Adrenal gland (tissue), 12 donors: ENCODE measurements around the gene GCN1. TPM values are rescaled to one million over a fixed set of nuclear protein-coding genes. Genes with fewer than 3 reads are reported as not detected.

Source experiments
- DNase-seq, 7 donors: peaks; one replicate each; pipeline ENCODE4 v3.0.0-alpha.2; 2019 to 2020
- H3K27ac ChIP-seq, 5 donors: fragments of 200-600 bp; sonication (generic) in 4 of 5; 1 replicate in 3 of 5; 2 replicates in 2 of 5; pipeline versions ENCODE4 v1.5.1 to v1.8.0; 2016 to 2020; ENCODE audit warnings: mild to moderate bottlenecking in 1 of 5
- H3K27me3 ChIP-seq: fragments of 200-600 bp; 2 replicates; pipeline ENCODE4 v1.8.0; 2021
- H3K36me3 ChIP-seq, 2 donors: fragments of 200-600 bp; replicated peaks in 1 of 2; 1 replicate in 1 of 2; 2 replicates in 1 of 2; pipeline versions ENCODE4 v1.5.1 to v1.8.0; 2018 to 2022
- H3K4me1 ChIP-seq, 2 donors: fragments of 200-600 bp; replicated peaks in 1 of 2; 1 replicate in 1 of 2; 2 replicates in 1 of 2; pipeline versions ENCODE4 v1.5.1 to v1.8.0; 2018 to 2021
- H3K4me3 ChIP-seq, 4 donors: fragments of 200-600 bp; sonication (generic) in 3 of 4; one replicate each; pipeline ENCODE4 v1.5.1; 2016 to 2018
- H3K9me3 ChIP-seq, 3 donors: fragments of 200-600 bp; sonication (generic) in 1 of 3; replicated peaks in 1 of 3; 1 replicate in 2 of 3; 2 replicates in 1 of 3; pipeline versions ENCODE4 v1.5.1 to v1.8.0; 2016 to 2021
- CTCF ChIP-seq, 6 experiments: fragments of 450-650 bp in 4 of 6; fragments of 200-600 bp in 2 of 6; sonication (generic) in 1 of 6; IDR thresholded peaks; 1 replicate in 5 of 6; 2 replicates in 1 of 6; pipeline versions ENCODE4 v1.5.1 to v1.8.0; 2016 to 2021; ENCODE audit warnings: antibody characterized with exemption in 6 of 6, mild to moderate bottlenecking in 2 of 6, moderate library complexity in 1 of 6
- POLR2A ChIP-seq, 2 donors: fragments of 450-650 bp; IDR thresholded peaks; one replicate each; pipeline ENCODE4 v1.6.1; 2017; ENCODE audit warnings: antibody characterized with exemption in 2 of 2, mild to moderate bottlenecking in 2 of 2, moderate library complexity in 1 of 2
- WGBS, 4 donors: extraction: QIAGEN DNeasy Blood & Tissue Kit in 2 of 4; methylation state at CpG; one replicate each; pipeline versions ENCODE4 v1.1.5 to v1.1.7; 2013 to 2017; 5-methylcytosine and 5-hydroxymethylcytosine counted together
- intact Hi-C, 2 donors: fragments of 100-400 bp; cut with DNase I; formaldehyde crosslinking; loops; one replicate each; pipeline versions ENCODE4 v1.14.1 to v1.15.0; 2022 to 2023
- polyA plus RNA-seq, 3 donors: library from polyadenylated mRNA; stranded (reverse); fragments of 200-250 nt in 2 of 3; fragments of 350-450 nt in 1 of 3; fragmentation: Illumina TruSeq in 1 of 3; extraction: RNeasy Lipid Tissue Mini Kit (QIAGEN cat#74804) in 1 of 3; gene quantifications; one replicate each; pipeline ENCODE4 v1.2.3, GENCODE V29; 2013 to 2014
- total RNA-seq, 9 donors: library from RNA; depleted of rRNA in 4 of 9; stranded (reverse); fragments of >200 nt in 4 of 9; fragments of 120-200 nt in 1 of 9; fragmentation: NEBNext Ultra II Directional in 1 of 9; extraction: Animal tissue kit (Norgen Biotek cat#: 25700) in 1 of 9; gene quantifications; one replicate each; pipeline versions ENCODE4 v1.1.0 to v1.2.4, GENCODE V29; 2013 to 2023
- donor health status: healthy with polysubstance abuse.
- donor health status: Bipolar disorder and iron deficiency.
- donor health status: DM: yes; HTN: yes; CAD: no.
- donor health status: DM: no; HTN: no; CAD: no.
- donor health status: DM: no; HTN: no; CAD: no.
- donor health status: DM: yes; HTN: yes; CAD: no.

The GCN1 gene
- total and polyA plus RNA-seq, 12 donors, result 22.0 to 98.5 (median 46.5) TPM

DNA sequence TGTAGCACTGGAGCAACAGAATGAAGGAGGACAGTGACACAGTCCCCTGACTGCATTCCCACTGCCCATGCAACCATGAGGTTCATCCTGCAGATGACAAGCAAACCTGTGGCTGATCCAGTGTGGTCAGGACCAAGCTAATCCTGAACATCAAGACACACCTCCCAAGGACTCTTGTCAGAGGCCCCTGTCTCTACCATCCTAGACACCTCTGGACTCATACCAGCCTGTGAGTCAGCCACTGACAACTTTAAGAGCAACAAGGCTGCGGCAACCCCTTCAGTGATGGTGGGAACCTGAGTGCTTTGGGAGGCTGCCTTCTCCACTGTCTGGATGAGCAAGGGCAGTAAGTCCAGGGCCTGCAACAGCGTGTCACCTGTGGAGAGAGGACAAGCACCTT is 24.6 kb downstream of the GCN1 start:
- H3K36me3 ChIP-seq, result peaks cover 0 to 93% of the 10 kb centered on the region in 2 donors
- 91 to 100% (median 94%) methylated on average over 1 to 2 of the region's 2 CpGs for whole genome bisulfite sequencing, 4 donors

DNA sequence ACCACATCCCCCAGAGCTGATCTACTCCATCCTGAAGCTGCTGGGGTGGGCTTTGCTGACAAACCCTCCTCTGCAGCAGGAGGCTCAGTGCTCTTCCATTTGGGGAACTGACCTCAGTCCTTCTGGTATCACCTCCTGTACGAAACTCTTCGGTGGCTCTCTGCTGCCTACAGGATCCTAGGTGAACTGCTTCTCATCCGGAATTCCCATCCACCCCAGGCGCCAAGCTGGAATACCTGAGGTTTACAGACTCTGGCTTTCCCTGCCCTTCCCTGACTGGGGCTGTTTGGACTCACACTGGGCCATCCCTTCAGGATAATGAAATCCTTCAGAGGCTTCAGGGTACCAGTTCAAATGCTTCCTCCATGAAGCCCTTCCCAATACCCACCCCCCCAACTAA is 26.2 kb downstream of the GCN1 start:
- no peak overlapping the region for H3K4me3 ChIP-seq
- H3K36me3 ChIP-seq, result peaks cover 0 to 91% of the 10 kb centered on the region in 2 donors
- H3K9me3 ChIP-seq, result no peaks in the 10 kb centered on the region
- TF ChIP-seq POLR2A (IDR thresholded peaks at IDR 0.05), result no peak
- TF ChIP-seq CTCF (IDR thresholded peaks at IDR 0.05), result no peak
- no peak overlapping the region for H3K27ac ChIP-seq
- H3K4me1 ChIP-seq, result no peaks in the 10 kb centered on the region
- no peaks in the 10 kb centered on the region for H3K27me3 ChIP-seq
- 93 to 94% (median 94%) methylated on average over 4 of the region's 4 CpGs for WGBS, 4 donors
- intact Hi-C loops, result no loop called here
- DNase-seq, result no peak

More for the DNA sequence above, 24.6 kb downstream of the GCN1 start:
- no peaks in the 10 kb centered on the region for H3K27me3 ChIP-seq
- H3K27ac ChIP-seq, result no peak overlapping the region
- H3K4me1 ChIP-seq, result no peaks in the 10 kb centered on the region
- no peaks in the 10 kb centered on the region for H3K9me3 ChIP-seq
- TF ChIP-seq POLR2A (IDR thresholded peaks at IDR 0.05), result no peak
- TF ChIP-seq CTCF (IDR thresholded peaks at IDR 0.05), result no peak
- DNase-seq, result no peak
- intact Hi-C loops, result no loop called here
- H3K4me3 ChIP-seq, result no peak overlapping the region

DNA sequence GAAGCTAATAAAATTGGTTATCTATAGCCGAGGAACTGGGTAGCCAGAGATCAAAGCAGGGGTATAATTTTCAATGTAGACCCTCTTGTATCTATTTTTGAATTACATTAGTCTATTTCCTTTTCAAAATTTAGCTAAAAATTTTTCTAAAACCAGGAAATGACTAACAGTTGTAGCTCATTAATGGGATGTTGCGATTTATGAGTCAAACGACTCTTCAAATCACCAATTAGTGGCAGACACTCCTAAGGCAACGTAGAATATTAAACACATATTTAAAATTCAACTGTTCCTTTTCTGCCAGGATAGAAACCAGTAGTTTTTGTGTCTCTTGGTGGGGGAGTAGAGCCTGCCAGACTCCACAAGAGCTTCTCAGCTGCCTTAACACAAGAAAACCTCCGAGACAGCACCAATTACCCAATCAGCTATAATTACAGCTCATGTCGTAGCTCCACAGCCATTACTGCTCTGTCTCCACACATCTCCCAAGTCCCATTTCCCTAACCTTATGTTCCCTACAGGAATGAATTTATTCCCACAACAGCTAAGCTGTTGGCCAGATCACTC is 26.9 kb downstream of the GCN1 start:
- Histone ChIP-seq H3K27ac (no peak overlapping the region), H3K27me3 (no peaks in the 10 kb centered on the region), H3K36me3 (peaks cover 0 to 91% of the 10 kb centered on the region in 2 donors), H3K4me3 (no peak overlapping the region), H3K4me1 (no peaks in the 10 kb centered on the region), H3K9me3 (no peaks in the 10 kb centered on the region)
- TF ChIP-seq CTCF (IDR thresholded peaks at IDR 0.05) (no peak), POLR2A (IDR thresholded peaks at IDR 0.05) (no peak)
- 86 to 90% (median 88%) methylated on average over 6 of the region's 6 CpGs for WGBS, 4 donors
- intact Hi-C loops, result no loop called here
- no peak for DNase-seq

- H3K36me3 ChIP-seq, result peaks cover 0 to 91% of the 10 kb centered on the region in 2 donors
- intact Hi-C loops, result no loop called here
- 81 to 98% (median 94%) methylated on average over 3 to 11 of the region's 11 CpGs for WGBS, 4 donors
Observed at GRCh38 chr12:120164293-120164692, 30.2 kb downstream of the GCN1 start.

More at GRCh38 chr12:120164293-120164692, 30.2 kb downstream of the GCN1 start:
- no peaks in the 10 kb centered on the region for H3K27me3 ChIP-seq
- DNase-seq, result no peak
- TF ChIP-seq CTCF (IDR thresholded peaks at IDR 0.05) (no peak), POLR2A (IDR thresholded peaks at IDR 0.05) (no peak)
- no peaks in the 10 kb centered on the region for H3K4me1 ChIP-seq
- no peaks in the 10 kb centered on the region for H3K9me3 ChIP-seq
- H3K4me3 ChIP-seq, result no peak overlapping the region
- H3K27ac ChIP-seq, result no peak overlapping the region
